Pancreas (tissue), 10 donors: Measurements from ENCODE around the gene SCTR. TPM values are rescaled to one million over a fixed set of nuclear protein-coding genes. Genes with fewer than 3 reads are reported as not detected.
A peak's percentile ranks its signal among the peaks of the same experiment; 100 is the strongest.

Source experiments
- ATAC-seq, 4 donors: fragments of 200-7000 bp; cut with Tn5 transposase; one replicate each; pipeline versions ENCODE4 v1.8.0 to v1.9.1; 2020; ENCODE audit warnings: mild to moderate bottlenecking in 4 of 4, moderate library complexity in 4 of 4
- DNase-seq, 6 donors: peaks; one replicate each; pipeline ENCODE4 v3.0.0-alpha.2; 2020
- FAIRE-seq: peaks from 2 replicates; lab custom pipeline; 2012; peaks lifted over from hg19 to GRCh38; lab: Jason Lieb, UNC
- H3K27ac ChIP-seq, 4 donors: fragments of 200-600 bp; sonication (generic); 1 replicate in 3 of 4; 2 replicates in 1 of 4; pipeline versions ENCODE4 v1.5.0 to v1.8.0; 2020
- H3K27me3 ChIP-seq, 4 donors: fragments of 200-600 bp; one replicate each; pipeline ENCODE4 v1.8.0; 2021
- H3K36me3 ChIP-seq, 3 donors: fragments of 200-600 bp; sonication (generic) in 1 of 3; one replicate each; pipeline versions ENCODE4 v1.5.0 to v1.8.0; 2020 to 2021
- H3K4me1 ChIP-seq, 3 donors: fragments of 200-600 bp; one replicate each; pipeline ENCODE4 v1.8.0; 2021
- H3K4me3 ChIP-seq, 4 donors: fragments of 200-600 bp; sonication (generic) in 2 of 4; one replicate each; pipeline versions ENCODE4 v1.5.0 to v1.8.0; 2020 to 2021
- H3K9me3 ChIP-seq, 4 donors: fragments of 200-600 bp; one replicate each; pipeline ENCODE4 v1.8.0; 2021
- CTCF ChIP-seq, 4 donors: fragments of 200-600 bp; sonication (generic) in 3 of 4; IDR thresholded peaks; one replicate each; pipeline versions ENCODE4 v1.5.0 to v1.8.0; 2021; ENCODE audit warnings: antibody characterized with exemption in 4 of 4
- WGBS, 2 donors: extraction: QIAGEN DNeasy Blood & Tissue Kit; methylation state at CpG; one replicate each; pipeline ENCODE4 v1.1.7; 2013; 5-methylcytosine and 5-hydroxymethylcytosine counted together
- intact Hi-C, 3 donors: fragments of 100-400 bp; cut with DNase I; formaldehyde crosslinking; loops; one replicate each; pipeline versions ENCODE4 v1.11.1 to v1.14.2; 2022
- polyA plus RNA-seq, 2 donors: library from polyadenylated mRNA; stranded (reverse); fragments of 200-250 nt; gene quantifications; one replicate each; pipeline ENCODE4 v1.2.3, GENCODE V29; 2013
- total RNA-seq, 6 donors: library from RNA; stranded (reverse); fragmentation: NEBNext Ultra II Directional in 4 of 6; extraction: Animal tissue kit (Norgen Biotek cat#: 25700) in 4 of 6; gene quantifications; one replicate each; pipeline versions ENCODE4 v1.2.1 to v1.2.4, GENCODE V29; 2021 to 2023
- donor health status: healthy with polysubstance abuse.
- donor health status: DM: no; HTN: no; CAD: no; lungs with moderate emphysema.
- donor health status: DM: no; HTN: no; CAD: no.
- donor health status: control.
- donor health status: control.
- donor health status: Bipolar disorder and iron deficiency.
- donor health status: DM: yes; HTN: yes; CAD: no.
- donor health status: DM: no; HTN: no; CAD: no.
- donor health status: DM: no; HTN: no; CAD: no.
- donor health status: DM: yes; HTN: yes; CAD: no.

Gene SCTR
- total and polyA plus RNA-seq, 8 donors: 31.9 to 1,263 (median 84.7) TPM

GRCh38 chr2:119491776-119492525, 32.3 kb downstream of the SCTR start:
- peak in 3 of 6 donors; percentile 69 to 81 (median 73) for DNase-seq

GRCh38 chr2:119490653-119491195, 33.6 kb downstream of the SCTR start:
- intact Hi-C loops: no loop called here
- H3K4me3 ChIP-seq: no peak overlapping the region
- peak overlapping the region; percentile 55 to 95 (median 78) for H3K27ac ChIP-seq
- H3K4me1 ChIP-seq: peaks cover 39 to 65% (median 61%) of the 10 kb centered on the region in 3 donors
- no peaks in the 10 kb centered on the region for H3K27me3 ChIP-seq
- DNase-seq (no peak), FAIRE-seq (no peak), ATAC-seq (no peak)
- H3K9me3 ChIP-seq: no peaks in the 10 kb centered on the region
- no peaks in the 10 kb centered on the region for H3K36me3 ChIP-seq
- WGBS, 2 donors: 69 to 73% methylated on average over 7 of the region's 7 CpGs
- TF ChIP-seq CTCF (IDR thresholded peaks at IDR 0.05): no peak

More at GRCh38 chr2:119491776-119492525, 32.3 kb downstream of the SCTR start:
- 38 to 43% methylated on average over 5 of the region's 5 CpGs for WGBS, 2 donors
- H3K4me3 ChIP-seq: no peak overlapping the region
- FAIRE-seq: peak; percentile 60
- peak; percentile 43 to 58 (median 50) for ATAC-seq
- H3K9me3 ChIP-seq: no peaks in the 10 kb centered on the region
- peak overlapping the region; percentile 55 to 95 (median 78) for H3K27ac ChIP-seq
- intact Hi-C loops: no loop called here
- no peaks in the 10 kb centered on the region for H3K27me3 ChIP-seq
- peaks cover 36 to 64% (median 55%) of the 10 kb centered on the region in 3 donors for H3K4me1 ChIP-seq
- TF ChIP-seq CTCF (IDR thresholded peaks at IDR 0.05): no peak
- H3K36me3 ChIP-seq: no peaks in the 10 kb centered on the region

- no peaks in the 10 kb centered on the region for H3K9me3 ChIP-seq
- H3K36me3 ChIP-seq: no peaks in the 10 kb centered on the region
- intact Hi-C loops: no loop called here
- ATAC-seq (no peak), DNase-seq (no peak), FAIRE-seq (no peak)
- peak overlapping the region; percentile 79 to 95 (median 88) for H3K27ac ChIP-seq
- no peak for TF ChIP-seq CTCF (IDR thresholded peaks at IDR 0.05)
- H3K4me3 ChIP-seq: no peak overlapping the region
- no peaks in the 10 kb centered on the region for H3K27me3 ChIP-seq
- WGBS, 2 donors: 88 to 90% methylated on average over 8 of the region's 8 CpGs
- peaks cover 43 to 71% (median 67%) of the 10 kb centered on the region in 3 donors for H3K4me1 ChIP-seq
Observed at GRCh38 chr2:119490106-119490505, 34.2 kb downstream of the SCTR start.

- ATAC-seq (no peak), FAIRE-seq (no peak), DNase-seq (no peak)
- Histone ChIP-seq H3K4me3 (no peak overlapping the region), H3K4me1 (peaks cover 48 to 78% (median 72%) of the 10 kb centered on the region in 3 donors), H3K9me3 (no peaks in the 10 kb centered on the region), H3K27me3 (no peaks in the 10 kb centered on the region), H3K27ac (peak overlapping the region; percentile 79 to 95 (median 88)), H3K36me3 (no peaks in the 10 kb centered on the region)
- intact Hi-C loops: no loop called here
- WGBS, 2 donors: 81 to 85% methylated on average over 10 of the region's 10 CpGs
- no peak for TF ChIP-seq CTCF (IDR thresholded peaks at IDR 0.05)
Observed at GRCh38 chr2:119489232-119489952, 34.9 kb downstream of the SCTR start.
